ENCODE results near the gene HOXD8. TPM values are rescaled to one million over a fixed set of nuclear protein-coding genes. Genes with fewer than 3 reads are reported as not detected.

The HOXD8 gene
- total and polyA plus RNA-seq, 2 of the 8 experiments (the other 6 are each of a cell fraction or from before 2014, with no cell fraction given), result not detected

DNA sequence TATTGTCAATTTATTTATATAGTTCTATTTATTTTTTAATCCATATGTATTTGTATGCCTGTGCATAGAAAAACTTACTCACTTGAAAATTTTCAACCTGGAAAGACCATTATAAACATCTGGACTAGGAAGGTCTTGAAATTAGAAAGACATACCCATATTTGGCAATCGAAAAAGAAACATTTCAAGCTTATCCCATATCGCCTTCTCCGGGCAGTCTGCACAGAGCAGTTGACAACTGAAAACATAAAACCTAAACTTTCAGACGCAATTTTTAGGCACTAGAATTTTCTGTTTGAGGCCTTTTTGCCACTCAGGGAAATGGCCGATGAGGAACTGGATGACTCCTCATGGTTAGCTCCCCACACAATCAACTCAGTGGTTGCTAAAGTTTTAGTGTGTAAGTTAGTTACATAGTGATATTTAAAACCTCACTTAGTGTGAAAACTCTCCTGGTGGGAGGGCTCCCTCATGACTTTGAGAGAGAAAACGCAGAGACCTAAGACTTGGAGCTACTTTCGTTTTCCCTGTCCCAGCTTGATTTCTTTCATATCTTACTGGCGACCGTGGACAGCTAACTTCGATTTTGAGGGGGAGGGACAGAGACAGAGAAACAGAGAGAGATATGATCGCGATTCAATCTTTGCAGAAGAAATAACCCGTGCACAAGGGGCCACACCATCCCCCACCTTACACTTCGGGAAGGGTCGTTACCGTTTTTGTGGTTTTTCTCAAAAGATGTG is 33.1 kb upstream of the HOXD8 start (continued):
- TF ChIP-seq KDM4A (IDR thresholded peaks at IDR 0.05; ENCODE audit: low read depth, low read length, severe bottlenecking) (no peak), NANOG (IDR thresholded peaks at IDR 0.05; ENCODE audit: insufficient read depth, low read depth, low read length, poor library complexity, severe bottlenecking) (no peak), POLR2AphosphoS5 (IDR thresholded peaks at IDR 0.05; ENCODE audit: low read depth, low read length) (no peak), CTBP2 (IDR thresholded peaks at IDR 0.05; ENCODE audit: borderline replicate concordance, insufficient read depth, insufficient read length, low read length) (no peak)
